HL-60 (cell line): ENCODE measurements around the gene TRAPPC6A.
A peak's percentile ranks its signal among the peaks of the same experiment; 100 is the strongest.

ENCODE experiments used
- DNase-seq, 2 experiments: peaks; one replicate each; pipeline ENCODE4 v3.0.0-alpha.2; 2010 to 2020; ENCODE audit warnings: low read depth in 1 of 2, low spot score in 1 of 2
- H3K27ac ChIP-seq: fragments of 250-450 bp; sonication (Bioruptor Pico); replicated peaks from 2 replicates; pipeline ENCODE4 v1.5.1; 2020; ENCODE audit warnings: mild to moderate bottlenecking, moderate library complexity
- H3K27me3 ChIP-seq: fragments of 250-450 bp; sonication (Bioruptor Pico); 2 replicates; pipeline ENCODE4 v1.5.1; 2021; ENCODE audit warnings: mild to moderate bottlenecking, moderate library complexity; ENCODE audit not compliant: insufficient read depth, poor library complexity, severe bottlenecking
- H3K4me3 ChIP-seq: replicated peaks from 2 replicates; pipeline ENCODE4 v1.5.1; 2011; ENCODE audit warnings: mild to moderate bottlenecking, control low read depth, low read length; ENCODE audit not compliant: insufficient read depth
- CTCF ChIP-seq: IDR thresholded peaks from one replicate; pipeline ENCODE4 v1.5.1; 2011; ENCODE audit warnings: low read length, control low read depth, inconsistent platforms; ENCODE audit not compliant: insufficient read depth
- GABPA ChIP-seq: IDR thresholded peaks from 2 replicates; pipeline ENCODE4 v1.6.1; 2012; ENCODE audit warnings: low read depth
- POLR2AphosphoS5 ChIP-seq: IDR thresholded peaks from 2 replicates; pipeline ENCODE4 v1.6.1; 2012; ENCODE audit warnings: low read depth
- REST ChIP-seq: IDR thresholded peaks from 2 replicates; pipeline ENCODE4 v1.6.1; 2012; ENCODE audit warnings: low read depth; ENCODE audit not compliant: insufficient replicate concordance
- SPI1 ChIP-seq: IDR thresholded peaks from 2 replicates; pipeline ENCODE4 v1.6.1; 2012; ENCODE audit warnings: low read depth, mild to moderate bottlenecking, borderline replicate concordance

Gene TRAPPC6A

GRCh38 chr19:45136507-45137178 is 41.4 kb downstream of the TRAPPC6A start:
- Histone ChIP-seq H3K4me3 (no peak overlapping the region), H3K27me3 (no peaks in the 10 kb centered on the region), H3K27ac (no peak overlapping the region)
- DNase-seq = no peak
- TF ChIP-seq CTCF (no peak), REST (no peak), SPI1 (peak; percentile 39; the same call in 1 of the 2 replicates)

GRCh38 chr19:45135176-45135885 is 42.7 kb downstream of the TRAPPC6A start:
- Histone ChIP-seq H3K27me3 (no peaks in the 10 kb centered on the region), H3K4me3 (no peak overlapping the region), H3K27ac (no peak overlapping the region)
- no peak for TF ChIP-seq GABPA
- no peak for TF ChIP-seq SPI1
- TF ChIP-seq CTCF = no peak
- TF ChIP-seq REST = no peak
- TF ChIP-seq POLR2AphosphoS5 = no peak
- no peak for DNase-seq

- no peak overlapping the region for H3K27ac ChIP-seq
- no peak for TF ChIP-seq REST
- no peak for TF ChIP-seq POLR2AphosphoS5
- no peak for TF ChIP-seq GABPA
- TF ChIP-seq SPI1 = no peak
- no peak for TF ChIP-seq CTCF
Observed at GRCh38 chr19:45133661-45134060, 44.4 kb downstream of the TRAPPC6A start.

More at GRCh38 chr19:45133661-45134060, 44.4 kb downstream of the TRAPPC6A start:
- H3K27me3 ChIP-seq = no peaks in the 10 kb centered on the region
- no peak for DNase-seq
- H3K4me3 ChIP-seq = no peak overlapping the region
